Measurements from ENCODE around the gene USP17L5. TPM values are rescaled to one million over a fixed set of nuclear protein-coding genes. Genes with fewer than 3 reads are reported as not detected.
A peak's percentile ranks its signal among the peaks of the same experiment; 100 is the strongest.
"Not testable (repeated sequence)": the region's sequence is repeated elsewhere in the genome, so short reads cannot be mapped to it uniquely, and the experiment has no call there.

Gene USP17L5
- polyA plus RNA-seq, 3 donors, result not detected

DNA sequence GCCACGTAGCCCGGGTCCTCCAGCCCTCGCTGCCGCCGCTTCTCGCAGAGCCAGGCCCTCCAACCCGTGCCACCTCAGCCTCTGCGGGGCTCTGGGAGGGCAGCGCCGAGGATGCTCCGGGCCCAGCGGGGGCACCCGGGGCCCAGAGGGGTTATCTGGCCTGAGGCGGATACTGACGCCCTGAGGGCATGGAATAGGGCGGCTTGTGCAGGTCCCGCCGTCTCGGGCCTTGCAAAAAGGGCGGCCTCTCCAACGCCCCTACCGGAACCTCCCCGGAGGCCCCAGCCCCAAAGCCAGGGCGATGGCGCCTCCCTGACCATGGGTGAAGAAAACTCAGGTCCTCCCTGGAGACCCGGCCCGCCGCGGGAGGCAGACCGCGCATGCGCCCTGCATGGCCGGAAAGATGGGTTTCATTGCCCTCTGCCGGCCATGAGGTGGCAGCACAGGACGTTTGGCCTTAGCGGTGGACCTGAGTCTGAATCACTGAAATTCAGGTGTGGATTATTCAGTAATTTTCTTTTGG is 41.9 kb downstream of the USP17L5 start:
- H3K27ac ChIP-seq (ENCODE audit: low read depth in 1 of 2, low read length in 2 of 2); H3K4me1 ChIP-seq (ENCODE audit: control insufficient read depth in 1 of 2, insufficient read depth in 2 of 2, low read length in 2 of 2); H3K36me3 ChIP-seq (replicated peaks in 1 of 2; ENCODE audit: control insufficient read depth in 1 of 2, insufficient read depth in 2 of 2, low read length in 2 of 2); H3K79me2 ChIP-seq (ENCODE audit: insufficient read depth, low read length); H3K27me3 Mint-ChIP-seq (ENCODE audit: low read depth in 3 of 3); DNase-seq; intact Hi-C loops (cut with micrococcal nuclease); H3K27ac Mint-ChIP-seq; H3K9me3 Mint-ChIP-seq; H3K27me3 ChIP-seq (ENCODE audit: control insufficient read depth in 2 of 2, insufficient read depth in 2 of 2, low read length in 2 of 2); H4K20me1 ChIP-seq (ENCODE audit: insufficient read depth, low read length); H3K9me3 ChIP-seq (replicated peaks in 1 of 2; ENCODE audit: control insufficient read depth in 1 of 2, insufficient read depth in 1 of 2, low read length in 2 of 2); H3K36me3 Mint-ChIP-seq; H3K4me1 Mint-ChIP-seq: not testable (repeated sequence)
- H3K4me2 ChIP-seq (replicated peaks; ENCODE audit: extremely low read depth, low read length, poor library complexity, severe bottlenecking), result peak overlapping the region; percentile 61
- H3K4me3 Mint-ChIP-seq, result peak overlapping the region; percentile 54 to 59
- 51% methylated on average over 23 of the region's 36 CpGs for WGBS (ENCODE audit: insufficient coverage)
- peak overlapping the region; percentile 24 to 57 (median 33) for H3K4me3 ChIP-seq (replicated peaks in 1 of 3; ENCODE audit: low read depth in 2 of 3, low read length in 3 of 3)
- peak overlapping the region; percentile 27 for H3K9ac ChIP-seq (ENCODE audit: insufficient read depth, low read length, poor library complexity, severe bottlenecking)
- TF ChIP-seq, protein P1, sequence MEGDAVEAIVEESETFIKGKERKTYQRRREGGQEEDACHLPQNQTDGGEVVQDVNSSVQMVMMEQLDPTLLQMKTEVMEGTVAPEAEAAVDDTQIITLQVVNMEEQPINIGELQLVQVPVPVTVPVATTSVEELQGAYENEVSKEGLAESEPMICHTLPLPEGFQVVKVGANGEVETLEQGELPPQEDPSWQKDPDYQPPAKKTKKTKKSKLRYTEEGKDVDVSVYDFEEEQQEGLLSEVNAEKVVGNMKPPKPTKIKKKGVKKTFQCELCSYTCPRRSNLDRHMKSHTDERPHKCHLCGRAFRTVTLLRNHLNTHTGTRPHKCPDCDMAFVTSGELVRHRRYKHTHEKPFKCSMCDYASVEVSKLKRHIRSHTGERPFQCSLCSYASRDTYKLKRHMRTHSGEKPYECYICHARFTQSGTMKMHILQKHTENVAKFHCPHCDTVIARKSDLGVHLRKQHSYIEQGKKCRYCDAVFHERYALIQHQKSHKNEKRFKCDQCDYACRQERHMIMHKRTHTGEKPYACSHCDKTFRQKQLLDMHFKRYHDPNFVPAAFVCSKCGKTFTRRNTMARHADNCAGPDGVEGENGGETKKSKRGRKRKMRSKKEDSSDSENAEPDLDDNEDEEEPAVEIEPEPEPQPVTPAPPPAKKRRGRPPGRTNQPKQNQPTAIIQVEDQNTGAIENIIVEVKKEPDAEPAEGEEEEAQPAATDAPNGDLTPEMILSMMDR (IDR thresholded peaks at IDR 0.05), result peak; percentile 82
- H2AFZ ChIP-seq (ENCODE audit: insufficient read depth, low read depth, low read length, poor library complexity, severe bottlenecking), result peak overlapping the region; percentile 76

DNA sequence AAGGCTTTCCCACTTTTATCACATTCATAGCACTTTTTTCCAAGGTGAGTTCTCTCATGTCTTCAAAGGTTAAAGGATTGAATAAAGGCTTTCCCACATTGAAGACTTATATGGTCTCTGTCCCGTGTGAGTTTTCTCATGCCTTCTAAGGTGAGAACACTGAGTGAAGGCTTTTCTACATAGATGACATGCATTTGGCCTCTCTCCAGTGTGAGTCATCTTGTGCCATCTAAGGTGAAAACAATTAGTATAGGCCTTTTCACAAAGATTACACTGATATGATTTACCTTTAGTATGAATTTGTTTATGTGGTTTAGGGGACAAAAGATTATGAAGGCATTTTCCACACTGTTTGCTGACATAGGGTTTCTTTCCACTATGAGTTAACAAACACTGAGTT is 44.9 kb downstream of the USP17L5 start:
- no peaks in the 10 kb centered on the region for H3K27me3 Mint-ChIP-seq (ENCODE audit: low read depth in 3 of 3)
- H3K9me3 Mint-ChIP-seq, result no peaks in the 10 kb centered on the region
- peaks cover 2% of the 10 kb centered on the region for H3K4me1 Mint-ChIP-seq
- TF ChIP-seq, protein P1 (IDR thresholded peaks at IDR 0.05), result no peak
- no peak overlapping the region for H3K9ac ChIP-seq (ENCODE audit: insufficient read depth, low read length, poor library complexity, severe bottlenecking)
- no peaks in the 10 kb centered on the region for H3K36me3 Mint-ChIP-seq
- no peak overlapping the region for H3K4me2 ChIP-seq (replicated peaks; ENCODE audit: extremely low read depth, low read length, poor library complexity, severe bottlenecking)
- no peak overlapping the region for H2AFZ ChIP-seq (ENCODE audit: insufficient read depth, low read depth, low read length, poor library complexity, severe bottlenecking)
- intact Hi-C loops (cut with micrococcal nuclease), result no loop called here
- H3K4me3 ChIP-seq (replicated peaks in 1 of 3; ENCODE audit: low read depth in 2 of 3, low read length in 3 of 3), result no peak overlapping the region
- H3K9me3 ChIP-seq (replicated peaks in 1 of 2; ENCODE audit: control insufficient read depth in 1 of 2, insufficient read depth in 1 of 2, low read length in 2 of 2), result no peaks in the 10 kb centered on the region
- H3K36me3 ChIP-seq (replicated peaks in 1 of 2; ENCODE audit: control insufficient read depth in 1 of 2, insufficient read depth in 2 of 2, low read length in 2 of 2), result no peaks in the 10 kb centered on the region
- no peak overlapping the region for H3K4me3 Mint-ChIP-seq
- H4K20me1 ChIP-seq (ENCODE audit: insufficient read depth, low read length), result no peaks in the 10 kb centered on the region
- no peak overlapping the region for H3K27ac Mint-ChIP-seq
- no CpG with 5 or more reads among the region's 1 CpG for WGBS (ENCODE audit: insufficient coverage)
- no peak for DNase-seq
- peaks cover 4 to 5% of the 10 kb centered on the region in 2 donors for H3K4me1 ChIP-seq (ENCODE audit: control insufficient read depth in 1 of 2, insufficient read depth in 2 of 2, low read length in 2 of 2)
- no peaks in the 10 kb centered on the region for H3K27me3 ChIP-seq (ENCODE audit: control insufficient read depth in 2 of 2, insufficient read depth in 2 of 2, low read length in 2 of 2)
- no peaks in the 10 kb centered on the region for H3K79me2 ChIP-seq (ENCODE audit: insufficient read depth, low read length)
- no peak overlapping the region for H3K27ac ChIP-seq (ENCODE audit: low read depth in 1 of 2, low read length in 2 of 2)

DNA sequence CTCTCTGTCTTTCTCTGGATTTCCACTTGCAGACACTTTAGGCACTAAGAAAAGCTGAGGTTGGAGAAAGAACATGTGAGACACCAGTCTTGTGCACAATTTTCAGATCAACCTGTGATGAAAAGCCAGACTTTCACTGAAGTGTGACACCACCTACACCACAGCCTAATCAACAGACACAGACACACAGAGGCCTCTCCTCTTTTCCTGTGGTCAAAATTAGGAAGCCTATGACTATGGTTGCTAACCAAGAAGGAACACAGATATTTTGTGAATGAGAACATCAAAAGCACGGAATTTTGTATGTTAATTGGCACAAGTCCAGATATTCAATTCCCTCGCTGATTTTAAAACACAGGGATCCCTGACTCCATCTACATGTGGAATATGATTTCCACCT is 49.8 kb downstream of the USP17L5 start:
- H3K27ac ChIP-seq (ENCODE audit: low read depth in 1 of 2, low read length in 2 of 2); H3K4me3 ChIP-seq (replicated peaks in 1 of 3; ENCODE audit: low read depth in 2 of 3, low read length in 3 of 3); H3K27me3 ChIP-seq (ENCODE audit: control insufficient read depth in 2 of 2, insufficient read depth in 2 of 2, low read length in 2 of 2); H3K4me2 ChIP-seq (replicated peaks; ENCODE audit: extremely low read depth, low read length, poor library complexity, severe bottlenecking); H3K9ac ChIP-seq (ENCODE audit: insufficient read depth, low read length, poor library complexity, severe bottlenecking); H3K4me3 Mint-ChIP-seq; H3K36me3 Mint-ChIP-seq; H3K4me1 ChIP-seq (ENCODE audit: control insufficient read depth in 1 of 2, insufficient read depth in 2 of 2, low read length in 2 of 2); H2AFZ ChIP-seq (ENCODE audit: insufficient read depth, low read depth, low read length, poor library complexity, severe bottlenecking); H3K27me3 Mint-ChIP-seq (ENCODE audit: low read depth in 3 of 3); H3K27ac Mint-ChIP-seq; H3K9me3 ChIP-seq (replicated peaks in 1 of 2; ENCODE audit: control insufficient read depth in 1 of 2, insufficient read depth in 1 of 2, low read length in 2 of 2); intact Hi-C loops (cut with micrococcal nuclease); H3K4me1 Mint-ChIP-seq; H3K79me2 ChIP-seq (ENCODE audit: insufficient read depth, low read length); DNase-seq; H3K9me3 Mint-ChIP-seq; H4K20me1 ChIP-seq (ENCODE audit: insufficient read depth, low read length); H3K36me3 ChIP-seq (replicated peaks in 1 of 2; ENCODE audit: control insufficient read depth in 1 of 2, insufficient read depth in 2 of 2, low read length in 2 of 2): not testable (repeated sequence)
- WGBS (ENCODE audit: insufficient coverage), result no CpG with 5 or more reads among the region's 2 CpGs
